HepG2 (cell line): ENCODE measurements around the gene STARD8. TPM values are rescaled to one million over a fixed set of nuclear protein-coding genes. Genes with fewer than 3 reads are reported as not detected.

Experiments
- ATAC-seq: fragments of 200-7000 bp; cut with Tn5 transposase; 3 replicates; pipeline ENCODE4 v1.9.1; 2020; ENCODE audit warnings: mild to moderate bottlenecking, moderate library complexity
- BruUV-seq: library from RNA; stranded (reverse); fragments of 400-500 nt; replicated peaks from 2 replicates; lab custom pipeline; 2021; lab: Mats Ljungman, UMichigan
- CTCF ChIA-PET: fragments of 300-600 bp; formaldehyde crosslinking; extraction: SDS; loops from one replicate; lab custom pipeline; 2021; ENCODE audit warnings: low total read pairs, inconsistent platforms, low intra/inter-chr PET ratio; lab: Yijun Ruan, JAX
- POLR2A ChIA-PET: fragments of 350-600 bp; sonication (Branson Sonifier 250); formaldehyde crosslinking; loops from one replicate; lab custom pipeline; 2020; ENCODE audit warnings: antibody characterized with exemption, inconsistent platforms; lab: Yijun Ruan, JAX
- DNase-seq: peaks from one replicate; pipeline ENCODE4 v3.0.0-alpha.2; 2015; ENCODE audit warnings: low spot score
- FAIRE-seq: peaks from 3 replicates; lab custom pipeline; 2011; peaks lifted over from hg19 to GRCh38; lab: Jason Lieb, UNC
- H2AFZ ChIP-seq: one replicate; pipeline ENCODE4 v1.6.1; 2011; ENCODE audit warnings: low read length, inconsistent platforms
- H3K27ac ChIP-seq: fragments of 300-600 bp; 3 replicates; pipeline ENCODE4 v1.8.0; 2011; ENCODE audit warnings: mixed run types, mild to moderate bottlenecking, mixed read lengths, low read length, inconsistent platforms; ENCODE audit not compliant: insufficient read depth; ENCODE audit errors: extremely low read length
- H3K27me3 ChIP-seq, 2 experiments: fragments of 200-600 bp in 1 of 2; 2 replicates in 1 of 2; 3 replicates in 1 of 2; pipeline versions ENCODE4 v1.6.0 to v1.8.0; 2011; ENCODE audit warnings: low read length in 2 of 2, mild to moderate bottlenecking in 2 of 2, moderate library complexity in 2 of 2, inconsistent platforms in 1 of 2; ENCODE audit not compliant: insufficient read depth in 2 of 2, control insufficient read depth in 1 of 2
- H3K36me3 ChIP-seq, 2 experiments: fragments of 200-600 bp in 1 of 2; replicated peaks in 1 of 2; 2 replicates in 1 of 2; 3 replicates in 1 of 2; pipeline versions ENCODE4 v1.5.1 to v1.8.0; 2011; ENCODE audit warnings: low read length in 2 of 2, inconsistent platforms in 1 of 2; ENCODE audit not compliant: insufficient read depth in 2 of 2, control insufficient read depth in 1 of 2
- H3K4me1 ChIP-seq: 2 replicates; pipeline ENCODE4 v1.5.1; 2012; ENCODE audit warnings: low read length, inconsistent platforms; ENCODE audit not compliant: insufficient read depth
- H3K4me2 ChIP-seq: 2 replicates; pipeline ENCODE4 v1.6.0; 2011; ENCODE audit warnings: low read depth, low read length, inconsistent platforms
- H3K4me3 ChIP-seq, 3 experiments: fragments of 200-600 bp in 1 of 3; sonication (generic), shearing (Covaris generic) in 1 of 3; replicated peaks in 1 of 3; 2 replicates each; pipeline ENCODE4 v1.5.1; 2011 to 2016; ENCODE audit warnings: low read length in 3 of 3, inconsistent platforms in 2 of 3, low read depth in 2 of 3, mild to moderate bottlenecking in 2 of 3, control low read depth in 1 of 3, mixed read lengths in 1 of 3; ENCODE audit not compliant: insufficient read depth in 1 of 3
- H3K79me2 ChIP-seq: one replicate; pipeline ENCODE4 v1.6.1; 2011; ENCODE audit warnings: low read length, inconsistent platforms; ENCODE audit not compliant: insufficient read depth
- H3K9ac ChIP-seq: 2 replicates; pipeline ENCODE4 v1.6.0; 2011; ENCODE audit warnings: mild to moderate bottlenecking, low read depth, low read length, inconsistent platforms; ENCODE audit not compliant: insufficient read depth
- H3K9me3 ChIP-seq: 2 replicates; pipeline ENCODE4 v1.5.1; 2012; ENCODE audit warnings: mild to moderate bottlenecking, low read length
- H4K20me1 ChIP-seq: 2 replicates; pipeline ENCODE4 v1.6.0; 2011; ENCODE audit warnings: inconsistent platforms, mild to moderate bottlenecking, low read length, moderate library complexity; ENCODE audit not compliant: insufficient read depth
- GABPB1 ChIP-seq: IDR thresholded peaks from 2 replicates; pipeline ENCODE4 v1.6.1; 2016; ENCODE audit warnings: mild to moderate bottlenecking, missing genetic modification reagents, moderate library complexity, missing compliant biosample characterization
- HNRNPL ChIP-seq: fragments of 200-400 bp; formaldehyde crosslinking; IDR thresholded peaks from 2 replicates; pipeline ENCODE4 v1.6.1; 2017; ENCODE audit warnings: mild to moderate bottlenecking, low read depth, low read length
- KDM6A ChIP-seq: IDR thresholded peaks from 2 replicates; pipeline ENCODE4 v1.6.1; 2016; ENCODE audit warnings: low read depth
- TBP ChIP-seq: sonication (generic); formaldehyde crosslinking; IDR thresholded peaks from 2 replicates; pipeline ENCODE4 v1.5.0; 2020; ENCODE audit warnings: missing genetic modification reagents
- UBTF ChIP-seq: sonication (generic); formaldehyde crosslinking; IDR thresholded peaks from 2 replicates; pipeline ENCODE4 v1.4.0; 2020; ENCODE audit warnings: mild to moderate bottlenecking, missing genetic modification reagents
- XRCC5 ChIP-seq: fragments of 200-400 bp; formaldehyde crosslinking; optimal IDR thresholded peaks from 2 replicates; pipeline ENCODE3; 2017; ENCODE audit warnings: mild to moderate bottlenecking, low read length
- ZNF557 ChIP-seq: sonication (generic); formaldehyde crosslinking; IDR thresholded peaks from 2 replicates; pipeline ENCODE4 v1.4.0; 2020; ENCODE audit warnings: missing genetic modification reagents
- ZNF687 ChIP-seq: sonication (generic); formaldehyde crosslinking; IDR thresholded peaks from 2 replicates; pipeline ENCODE4 v1.5.1; 2020; ENCODE audit warnings: mild to moderate bottlenecking, missing genetic modification reagents, moderate library complexity
- ZSCAN25 ChIP-seq: sonication (generic); formaldehyde crosslinking; IDR thresholded peaks from 2 replicates; pipeline ENCODE4 v1.8.0; 2022; ENCODE audit warnings: mild to moderate bottlenecking, missing genetic modification reagents
- WGBS: methylation state at CpG from one replicate; pipeline ENCODE4 v1.1.6; 2017; ENCODE audit warnings: low lambda C conversion rate; 5-methylcytosine and 5-hydroxymethylcytosine counted together
- in situ Hi-C: cut with HindIII; loops from 2 replicates; pipeline ENCODE4 v1.10.0; 2017; ENCODE audit warnings: low pct_unique_long_range_greater_than_20kb; ENCODE audit not compliant: extremely low pct_ligation_motif_present
- intact Hi-C: fragments of 100-400 bp; cut with micrococcal nuclease; formaldehyde crosslinking; loops from one replicate; pipeline ENCODE4 v1.10.0; 2022; ENCODE audit not compliant: unreplicated experiment
- polyA plus RNA-seq, 8 experiments: library from polyadenylated mRNA; depleted of rRNA in 3 of 8; stranded (reverse) in 7 of 8; unstranded in 1 of 8; fragments of >200 nt; fragmentation: Illumina TruSeq in 4 of 8; extraction: Trizol in 4 of 8; gene quantifications; 2 replicates each; pipeline versions ENCODE4 v1.2.1 to v1.2.3, GENCODE V29; 2011 to 2016; ENCODE audit warnings: low read depth in 4 of 8, missing spikeins in 1 of 8, mixed read lengths in 1 of 8; ENCODE audit not compliant: insufficient read depth in 1 of 8
- total RNA-seq, 5 experiments: library from RNA; depleted of rRNA; stranded (reverse); fragments of >200 nt; fragmentation: Illumina TruSeq; extraction: Trizol; gene quantifications; 2 replicates each; pipeline ENCODE4 v1.2.3, GENCODE V29; 2016; ENCODE audit warnings: low read depth in 1 of 5
- TF ChIP-seq, protein P1 (sequence below), 2 experiments: fragments of 450-650 bp in 1 of 2; sonication (generic) in 1 of 2; formaldehyde crosslinking; IDR thresholded peaks; 2 replicates each; pipeline versions ENCODE4 v1.5.0 to v1.8.0; 2020 to 2022; ENCODE audit warnings: mild to moderate bottlenecking in 1 of 2, missing genetic modification reagents in 1 of 2

Gene STARD8
- total and polyA plus RNA-seq, 2 of the 13 experiments (the other 11 are each of a cell fraction or from before 2014, with no cell fraction given) = 0.02 to 0.09 TPM

GRCh38 chrX:68693481-68694434 lies 46.3 kb downstream of the STARD8 start:
- ATAC-seq (peak; percentile 74), FAIRE-seq (no peak), DNase-seq (no peak)
- Histone ChIP-seq H3K9me3 (no peaks in the 10 kb centered on the region), H3K79me2 (no peaks in the 10 kb centered on the region), H3K4me3 (peak overlapping the region; percentile 21 to 64 (median 50); a peak in 5 of 6 replicates), H3K4me1 (peaks cover 45% of the 10 kb centered on the region), H3K27ac (no peak overlapping the region), H3K27me3 (peaks cover 0 to 7% of the 10 kb centered on the region in 2 experiments; a peak in 1 of 5 replicates), H2AFZ (no peak overlapping the region), H4K20me1 (no peaks in the 10 kb centered on the region), H3K36me3 (no peaks in the 10 kb centered on the region), H3K9ac (peak overlapping the region; percentile 29; the same call in 1 of the 2 replicates), H3K4me2 (peak overlapping the region; percentile 61)
- in situ Hi-C loops = no loop called here
- TF ChIP-seq TBP (CRISPR knock-in tag) (no peak), ZSCAN25 (CRISPR knock-in tag) (peak; percentile 79), ZNF557 (CRISPR knock-in tag) (no peak), HNRNPL (0 out of 2 replicates have a peak, but pooled peaks have one; percentile 29), GABPB1 (CRISPR knock-in tag) (peak; percentile 31; the same call in 1 of the 2 replicates), ZNF687 (CRISPR knock-in tag) (peak; percentile 49; the same call in 1 of the 2 replicates), KDM6A (CRISPR knock-in tag) (no peak), UBTF (peak; percentile 49; the same call in 1 of the 2 replicates), XRCC5 (peak; percentile 18)
- TF ChIP-seq, protein P1, sequence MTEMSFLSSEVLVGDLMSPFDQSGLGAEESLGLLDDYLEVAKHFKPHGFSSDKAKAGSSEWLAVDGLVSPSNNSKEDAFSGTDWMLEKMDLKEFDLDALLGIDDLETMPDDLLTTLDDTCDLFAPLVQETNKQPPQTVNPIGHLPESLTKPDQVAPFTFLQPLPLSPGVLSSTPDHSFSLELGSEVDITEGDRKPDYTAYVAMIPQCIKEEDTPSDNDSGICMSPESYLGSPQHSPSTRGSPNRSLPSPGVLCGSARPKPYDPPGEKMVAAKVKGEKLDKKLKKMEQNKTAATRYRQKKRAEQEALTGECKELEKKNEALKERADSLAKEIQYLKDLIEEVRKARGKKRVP (CRISPR knock-in tag; IDR thresholded peaks at IDR 0.05) = no peak
- ChIA-PET CTCF (no interaction called here), POLR2A (no interaction called here)
- intact Hi-C loops = no loop called here
- WGBS = no CpG with 5 or more reads among the region's 81 CpGs
- BruUV-seq = no TSS peak
